HG02938 (cell line): ENCODE measurements around the gene SLC37A4.

Source experiments
- ATAC-seq: cut with Tn5 transposase; IDR thresholded peaks from one replicate; pipeline ENCODE4 v1.9.1; 2021; ENCODE audit warnings: mild to moderate bottlenecking, moderate library complexity; ENCODE audit not compliant: unreplicated experiment

The SLC37A4 gene

DNA sequence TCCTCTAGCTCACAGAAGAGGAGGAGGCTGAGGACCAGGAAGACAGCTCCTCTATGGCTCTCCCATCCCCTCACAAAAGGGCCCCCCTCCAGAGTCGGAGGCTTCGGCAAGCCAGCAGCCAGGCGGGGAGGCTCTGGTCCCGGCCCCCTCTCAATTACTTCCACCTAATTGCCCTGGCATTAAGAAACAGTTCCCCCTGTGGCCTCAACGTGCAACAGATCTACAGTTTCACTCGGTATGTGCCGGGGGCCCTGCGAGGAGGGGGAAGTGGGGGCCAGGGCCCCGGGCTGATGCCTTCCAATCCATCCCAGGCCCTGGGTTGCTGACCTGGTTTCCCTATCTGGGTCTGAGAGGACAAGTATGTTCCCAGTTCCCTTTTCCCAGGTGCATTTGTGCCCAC lies 51.2 kb downstream of the SLC37A4 start:
- no peak for ATAC-seq

DNA sequence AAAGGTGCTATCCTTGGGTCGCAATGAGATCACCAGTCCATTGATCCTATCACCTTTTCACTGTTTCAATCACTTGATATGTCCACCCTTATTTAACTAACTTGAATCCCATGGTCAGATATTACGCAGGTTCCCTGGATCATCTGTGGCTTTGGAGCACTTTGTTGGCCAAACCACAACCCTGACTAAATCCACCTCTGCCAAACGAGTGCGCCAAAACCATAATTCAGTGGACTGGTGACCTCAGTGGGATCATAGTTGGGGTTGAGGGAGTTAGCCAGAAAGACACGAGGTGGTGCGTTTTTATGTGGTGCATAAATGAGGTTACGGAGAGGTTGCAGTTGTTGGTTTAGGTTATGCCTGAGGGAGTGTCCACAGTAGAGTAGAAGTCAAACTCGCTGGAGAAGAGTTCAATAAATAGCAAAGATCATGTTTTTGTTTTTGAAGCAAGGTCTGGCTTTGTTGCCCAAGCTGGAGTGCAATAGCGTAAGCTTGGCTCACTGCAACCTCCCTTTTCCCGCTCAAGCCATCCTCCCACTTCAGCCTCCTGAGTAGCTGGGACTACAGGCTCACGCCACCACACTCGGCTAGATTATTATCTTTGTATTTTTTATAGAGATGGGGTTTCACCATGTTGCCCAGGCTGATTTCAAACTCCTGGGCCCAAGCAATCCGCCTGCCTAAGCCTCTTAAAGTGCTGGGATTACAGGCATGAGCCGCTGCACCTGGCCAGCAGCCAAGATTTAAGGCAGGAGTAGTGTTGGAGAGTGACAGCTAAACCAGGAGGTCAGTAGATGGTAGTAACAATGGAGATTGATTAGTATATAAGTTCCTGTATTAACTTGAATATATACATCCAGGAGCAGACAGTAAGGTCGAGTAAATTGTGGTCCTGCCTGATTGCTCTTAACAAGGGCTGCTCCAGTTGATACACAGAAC lies 54.6 kb downstream of the SLC37A4 start:
- no peak for ATAC-seq
